GM21515 (cell line): ENCODE results near the gene NR2F6.
"Not testable (repeated sequence)": the region's sequence is repeated elsewhere in the genome, so short reads cannot be mapped to it uniquely, and the experiment has no call there.

Source experiments
- ATAC-seq: cut with Tn5 transposase; IDR thresholded peaks from one replicate; pipeline ENCODE4 v1.9.1; 2021; ENCODE audit not compliant: unreplicated experiment

Gene NR2F6

GRCh38 chr19:17213334-17213733 is 32.4 kb downstream of the NR2F6 start:
- no peak for ATAC-seq

DNA sequence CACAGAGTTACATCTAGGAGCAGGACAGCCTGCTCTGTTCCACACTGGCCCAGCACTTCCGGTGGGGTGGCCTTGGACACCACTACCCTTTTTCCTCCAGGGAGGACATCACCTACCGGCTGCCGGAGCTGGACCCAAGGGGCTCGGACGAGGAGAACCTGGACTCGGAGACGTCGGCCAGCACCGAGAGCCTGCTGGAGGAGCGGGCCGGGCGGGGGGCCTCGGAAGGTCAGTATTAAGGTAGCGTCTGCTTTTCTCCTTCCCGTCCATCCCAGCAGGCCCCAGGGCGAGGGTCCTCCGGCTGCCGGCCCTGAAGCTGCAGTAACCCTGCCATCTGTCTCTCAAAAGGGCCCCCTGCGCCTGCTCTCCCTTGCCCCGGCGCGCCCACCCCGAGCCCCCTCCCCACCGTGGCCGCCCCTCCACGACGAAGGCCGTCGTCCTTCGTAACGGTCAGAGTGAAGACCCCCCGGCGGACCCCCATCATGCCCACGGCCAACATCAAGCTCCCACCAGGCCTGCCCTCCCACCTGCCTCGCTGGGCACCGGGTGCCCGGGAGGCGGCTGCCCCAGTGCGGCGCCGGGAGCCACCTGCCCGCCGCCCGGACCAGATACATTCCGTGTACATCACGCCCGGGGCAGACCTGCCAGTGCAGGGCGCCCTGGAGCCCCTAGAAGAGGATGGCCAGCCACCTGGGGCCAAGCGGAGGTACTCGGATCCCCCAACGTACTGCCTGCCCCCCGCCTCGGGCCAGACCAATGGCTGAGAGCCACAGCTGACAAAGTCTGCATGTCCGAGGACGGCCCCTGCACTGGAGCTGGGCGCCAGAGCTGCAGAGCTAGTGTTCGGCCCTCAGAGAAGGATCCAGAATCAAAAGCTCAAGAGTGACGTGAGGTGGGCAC is 33.9 kb downstream of the NR2F6 start:
- ATAC-seq: no peak

DNA sequence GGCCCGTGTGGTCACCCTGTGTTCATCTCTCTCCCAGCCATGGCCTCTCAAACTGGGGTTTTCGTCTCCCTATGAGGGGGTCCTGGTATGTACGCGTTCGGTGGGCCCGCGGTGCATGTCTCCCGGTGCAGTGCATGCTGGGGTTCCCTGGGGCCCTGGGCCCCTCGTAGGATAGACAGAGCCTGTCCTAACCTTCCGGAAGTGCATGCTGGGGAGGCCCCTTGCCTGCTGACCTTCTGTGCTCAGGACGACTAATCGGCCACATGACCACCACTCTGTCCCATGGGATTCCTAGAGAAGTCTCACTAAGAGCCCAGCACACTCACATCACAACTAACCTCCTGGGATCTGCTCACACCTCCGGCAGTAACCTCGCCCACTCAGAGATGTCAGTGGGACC is 35.4 kb downstream of the NR2F6 start:
- ATAC-seq: no peak

DNA sequence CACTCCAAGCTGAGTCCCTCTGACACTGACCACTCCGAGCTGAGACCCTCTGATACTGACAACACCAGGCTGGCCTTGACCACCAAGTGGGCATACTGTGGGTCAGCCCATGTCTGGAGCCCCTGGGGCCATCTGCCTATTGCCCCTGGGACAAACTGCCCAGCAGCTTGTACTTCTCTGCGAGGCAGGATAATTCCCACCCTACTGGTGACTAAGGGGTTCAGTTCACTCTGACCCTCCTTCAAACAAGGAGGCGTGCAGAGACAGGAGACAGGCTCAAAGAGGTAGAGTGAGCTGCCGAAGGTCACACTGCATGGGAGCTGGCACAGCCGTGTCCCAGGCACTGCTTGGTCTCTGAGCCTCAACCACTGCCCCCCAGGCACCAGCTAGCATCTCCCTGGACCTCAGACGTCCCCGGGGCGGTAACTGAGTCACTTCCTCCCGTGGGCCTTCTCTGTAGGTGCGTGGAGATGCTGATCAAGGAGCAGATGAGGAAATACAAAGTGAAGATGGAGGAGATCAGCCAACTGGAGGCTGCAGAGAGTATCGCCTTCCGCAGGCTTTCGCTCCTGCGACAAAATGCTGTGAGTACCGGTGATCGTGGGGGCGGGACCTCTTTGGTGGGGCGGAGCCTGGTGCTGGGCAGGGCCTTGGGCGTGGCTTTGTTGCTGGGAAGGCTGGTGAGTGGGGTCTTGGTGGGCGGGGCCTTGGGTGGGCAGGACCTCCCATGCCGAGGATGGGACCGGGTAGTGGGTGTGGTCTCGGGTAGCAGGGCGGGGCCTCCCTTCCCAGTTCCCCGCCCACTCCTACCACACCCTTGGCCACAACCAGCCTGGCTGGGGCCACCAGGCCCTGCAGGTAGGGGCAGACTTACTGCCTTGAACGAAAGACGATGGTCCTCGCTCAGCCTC is 36.3 kb downstream of the NR2F6 start:
- ATAC-seq: no peak

DNA sequence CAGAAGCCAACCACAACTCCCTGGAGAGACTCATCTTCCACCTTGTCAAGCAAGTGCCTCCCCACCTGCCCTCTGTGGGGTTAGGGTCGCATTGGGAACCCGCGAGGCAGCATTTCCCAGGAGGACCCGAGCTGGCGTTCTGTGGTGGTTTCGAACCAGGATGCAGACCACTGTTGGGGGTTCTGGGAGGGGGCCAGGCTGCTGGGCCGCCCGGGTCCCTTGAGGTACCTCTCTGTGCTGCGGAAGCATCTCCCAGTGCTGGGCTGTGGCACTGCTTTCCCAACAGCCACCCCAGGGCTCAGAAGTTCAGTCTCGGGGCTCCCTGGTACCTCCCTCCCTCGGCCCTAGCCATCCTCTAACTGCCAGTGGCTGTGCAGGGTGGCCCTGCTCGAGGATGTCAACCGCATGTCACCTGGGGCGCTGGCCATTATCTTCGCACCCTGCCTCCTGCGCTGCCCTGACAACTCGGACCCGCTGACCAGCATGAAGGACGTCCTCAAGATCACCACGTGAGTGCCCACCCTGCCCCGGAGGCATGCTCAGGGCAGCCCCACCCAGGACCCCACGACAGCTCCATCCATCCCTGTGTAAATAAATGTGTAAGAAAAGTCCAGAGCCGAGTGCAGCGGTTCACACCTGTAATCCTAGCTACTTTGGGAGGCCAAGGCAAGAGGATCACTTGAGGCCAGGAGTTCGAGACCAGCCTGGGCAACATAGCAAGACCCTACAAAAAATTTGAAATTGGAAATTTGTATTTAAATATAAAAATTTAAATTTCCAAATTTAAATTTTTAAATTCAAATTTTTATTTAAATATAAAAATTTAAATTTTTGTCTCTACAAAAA is 38.8 kb downstream of the NR2F6 start:
- no peak for ATAC-seq

DNA sequence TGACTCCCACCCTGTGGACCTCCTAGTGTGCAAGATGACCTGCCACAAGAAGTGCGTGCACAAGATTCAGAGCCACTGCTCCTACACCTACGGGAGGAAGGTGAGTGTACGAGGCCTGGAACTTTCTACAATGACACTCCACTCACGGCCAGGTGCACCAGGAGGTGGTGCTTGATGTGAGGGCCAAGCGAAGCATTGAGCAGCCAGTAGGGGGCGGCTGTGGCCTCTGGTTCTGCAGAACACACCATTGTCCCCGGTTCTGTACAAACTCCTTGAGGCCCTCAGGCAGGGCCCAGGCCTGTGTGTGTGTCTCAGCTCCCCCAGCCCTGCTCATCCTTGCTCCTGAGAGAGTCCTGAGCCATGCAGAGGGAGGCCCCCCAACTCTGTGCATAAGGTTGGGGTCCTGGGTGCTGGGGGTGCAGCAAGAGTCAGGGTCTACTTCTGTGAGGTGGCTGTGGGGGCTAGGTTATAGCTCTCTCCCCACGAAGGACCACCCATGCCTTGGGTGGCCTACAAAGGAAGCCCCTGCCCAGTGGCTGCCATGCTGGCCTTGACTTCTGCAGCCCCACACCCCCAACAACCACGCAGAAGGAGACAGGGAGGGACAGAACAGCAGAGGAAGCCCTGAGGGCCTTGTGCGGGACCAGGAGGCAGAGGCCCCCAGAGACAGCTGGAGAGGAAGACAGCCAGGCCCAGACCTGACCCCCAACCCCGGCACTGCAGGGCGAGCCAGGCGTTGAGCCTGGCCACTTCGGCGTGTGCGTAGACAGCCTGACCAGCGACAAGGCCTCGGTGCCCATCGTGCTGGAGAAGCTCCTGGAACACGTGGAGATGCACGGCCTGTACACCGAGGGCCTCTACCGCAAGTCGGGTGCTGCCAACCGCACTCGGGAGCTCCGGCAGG is 40.2 kb downstream of the NR2F6 start:
- no peak for ATAC-seq

DNA sequence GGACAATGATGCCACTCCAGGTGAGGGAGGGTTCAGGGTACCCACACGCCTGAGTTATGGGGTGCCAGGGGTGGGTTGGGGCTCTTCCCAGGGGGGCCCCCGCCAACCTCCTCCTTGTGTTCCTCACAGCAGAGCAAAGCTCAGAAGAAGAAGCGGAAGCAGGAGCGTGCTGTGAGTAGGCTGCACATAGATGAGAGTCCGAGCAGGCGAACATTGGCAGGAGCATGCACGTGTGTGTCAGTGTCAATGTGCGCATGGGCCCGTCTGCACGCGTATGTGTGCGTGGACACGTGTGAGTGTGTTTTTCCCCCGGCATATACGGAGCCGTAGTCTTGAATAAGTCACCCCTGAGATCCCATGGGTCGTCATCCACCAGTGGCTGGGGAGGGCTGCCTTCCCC is 43.0 kb downstream of the NR2F6 start:
- no peak for ATAC-seq

- no peak for ATAC-seq
Observed at GRCh38 chr19:17202249-17202648, 43.5 kb downstream of the NR2F6 start.

DNA sequence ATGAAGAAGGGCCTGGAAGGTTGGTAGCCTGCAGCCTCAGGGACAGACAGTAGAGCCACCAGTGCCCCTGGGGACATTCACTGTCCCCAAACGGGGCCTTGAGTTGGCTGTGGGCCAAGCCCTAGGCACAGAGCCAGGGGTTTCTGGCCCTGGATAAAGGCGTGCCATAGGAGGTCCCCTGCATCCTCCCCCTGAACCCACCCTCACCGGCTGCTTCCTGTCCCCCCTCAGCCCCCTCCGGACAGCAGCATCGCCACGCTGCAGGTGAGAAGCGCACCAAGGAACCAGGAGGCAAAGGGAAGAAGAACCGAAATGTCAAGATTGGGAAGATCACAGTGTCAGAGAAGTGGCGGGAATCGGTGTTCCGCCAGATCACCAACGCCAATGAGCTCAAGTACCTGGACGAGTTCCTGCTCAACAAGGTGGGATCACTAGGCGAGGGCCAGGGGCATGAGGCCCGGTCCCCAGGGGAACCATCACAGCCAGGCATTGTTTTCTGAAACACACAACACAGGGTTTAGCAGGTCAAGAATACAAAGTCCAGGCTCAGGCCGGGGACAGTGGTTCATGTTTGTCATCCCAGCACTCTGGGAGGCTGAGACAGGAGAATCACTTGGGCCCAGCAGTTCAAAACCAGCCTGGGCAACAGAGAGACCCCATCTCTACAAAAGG is 45.2 kb downstream of the NR2F6 start:
- ATAC-seq: no peak

DNA sequence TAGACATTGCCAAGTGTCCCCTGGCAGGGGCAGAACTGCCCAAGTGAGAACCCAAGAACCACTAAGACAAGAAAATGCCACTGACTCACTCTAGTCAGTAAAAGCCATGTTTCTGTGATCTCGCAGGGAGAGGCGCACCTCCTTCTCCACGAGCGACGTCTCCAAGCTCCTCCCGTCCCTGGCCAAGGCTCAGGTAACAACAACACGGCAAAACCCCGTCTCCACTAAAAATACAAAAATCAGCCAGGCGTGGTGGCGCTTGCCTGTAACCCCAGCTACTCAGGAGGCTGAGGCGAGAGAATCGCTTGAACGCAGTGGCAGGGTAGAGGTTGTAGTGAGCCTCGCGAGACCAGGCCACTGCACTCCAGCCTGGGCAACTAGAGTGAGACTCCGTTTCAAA is 48.1 kb downstream of the NR2F6 start:
- no peak for ATAC-seq

- no peak for ATAC-seq
Observed at GRCh38 chr19:17196610-17197009, 49.1 kb downstream of the NR2F6 start.

- no peak for ATAC-seq
Observed at GRCh38 chr19:17195106-17195505, 50.6 kb downstream of the NR2F6 start.

- ATAC-seq: no peak
Observed at GRCh38 chr19:17194608-17195007, 51.1 kb downstream of the NR2F6 start.

GRCh38 chr19:17192751-17193150 is 53.0 kb downstream of the NR2F6 start:
- no peak for ATAC-seq

GRCh38 chr19:17191736-17192135 is 54.0 kb downstream of the NR2F6 start:
- ATAC-seq: not testable (repeated sequence)

DNA sequence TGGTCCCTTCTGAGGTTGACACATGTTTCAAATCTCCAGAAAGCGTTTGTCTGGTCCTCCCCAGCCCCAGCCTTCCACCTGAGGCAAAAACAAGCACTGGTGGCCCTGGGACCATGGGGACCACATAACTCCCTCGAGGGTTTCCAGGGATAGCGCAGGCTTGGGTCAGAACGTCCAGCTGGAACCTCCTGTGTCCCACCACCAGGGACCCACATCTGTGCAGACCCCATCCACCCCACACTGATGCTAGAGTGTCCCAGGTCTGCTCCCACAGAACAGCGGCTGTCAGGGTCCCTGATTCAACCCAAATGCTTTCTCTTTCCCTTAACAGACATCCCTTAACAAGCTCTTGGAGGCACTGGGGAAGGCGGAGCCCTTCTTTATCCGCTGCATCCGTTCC is 60.1 kb downstream of the NR2F6 start:
- no peak for ATAC-seq

DNA sequence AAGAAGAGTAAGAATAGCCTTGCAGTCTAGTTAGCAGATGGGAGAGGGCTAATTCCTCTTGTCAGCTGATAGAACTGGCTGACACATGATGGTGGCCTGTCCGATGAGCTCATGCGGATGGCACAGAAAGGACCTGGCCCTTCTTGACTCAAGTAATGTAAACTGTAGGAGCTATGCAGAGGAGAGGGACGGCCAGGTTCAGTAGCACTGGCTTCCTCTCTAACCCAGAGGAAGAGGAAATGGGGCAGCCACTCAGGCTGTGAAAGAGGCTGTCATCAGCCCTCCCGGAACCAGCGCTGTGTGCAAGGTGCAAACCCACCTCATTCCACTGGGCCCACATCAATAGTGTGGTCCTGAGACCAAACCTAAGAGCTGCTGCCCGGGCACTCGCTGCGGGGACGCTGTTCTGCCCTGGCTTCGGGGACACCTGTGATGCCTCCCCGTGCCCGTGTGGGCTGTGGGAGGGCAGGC is 61.3 kb downstream of the NR2F6 start:
- ATAC-seq: no peak

DNA sequence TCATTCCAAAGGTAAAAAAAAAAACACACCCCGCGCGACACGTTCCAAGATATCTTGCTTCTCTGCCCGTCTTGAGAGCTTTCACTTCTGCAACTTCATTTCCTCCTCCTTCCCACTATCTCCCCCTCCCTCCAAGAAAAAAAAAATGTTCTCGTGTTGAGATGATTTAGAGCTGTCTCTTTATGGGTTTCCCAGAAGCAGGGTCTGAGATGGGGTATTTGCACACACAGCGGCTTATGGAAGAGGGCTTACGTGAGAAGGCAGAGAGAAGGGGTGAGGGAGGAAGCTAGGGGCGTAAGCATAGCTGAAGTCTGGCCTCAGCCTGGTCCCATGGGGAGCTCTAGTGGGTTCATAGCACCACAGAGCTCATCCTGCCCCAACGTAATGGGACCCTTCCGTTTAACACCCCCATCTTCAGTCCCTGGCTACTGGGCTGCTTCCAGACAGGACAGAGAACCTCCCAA is 61.8 kb downstream of the NR2F6 start:
- no peak for ATAC-seq

GRCh38 chr19:17183271-17183761 is 62.4 kb downstream of the NR2F6 start:
- no peak for ATAC-seq
